ENCODE results near the gene APBA3.
"Not testable (repeated sequence)": the region's sequence is repeated elsewhere in the genome, so short reads cannot be mapped to it uniquely, and the experiment has no call there.

The APBA3 gene

GRCh38 chr19:3771000-3771905, 9.8 kb upstream of the APBA3 start:
- no peak for DNase-seq (ENCODE audit: low read depth)

GRCh38 chr19:3770136-3770999, 8.9 kb upstream of the APBA3 start:
- no peak for DNase-seq (ENCODE audit: low read depth)

GRCh38 chr19:3769494-3769893, 8.0 kb upstream of the APBA3 start:
- no peak for DNase-seq (ENCODE audit: low read depth)

- DNase-seq (ENCODE audit: low read depth): no peak
Observed at GRCh38 chr19:3768748-3769099, 7.2 kb upstream of the APBA3 start.

- no peak for DNase-seq (ENCODE audit: low read depth)
Observed at GRCh38 chr19:3768015-3768747, 6.7 kb upstream of the APBA3 start.

- no peak for DNase-seq (ENCODE audit: low read depth)
Observed at GRCh38 chr19:3767050-3767449, 5.6 kb upstream of the APBA3 start.

GRCh38 chr19:3766520-3766919, 5.0 kb upstream of the APBA3 start:
- no peak for DNase-seq (ENCODE audit: low read depth)

- DNase-seq (ENCODE audit: low read depth): not testable (repeated sequence)
Observed at GRCh38 chr19:3765757-3766156, 4.3 kb upstream of the APBA3 start.

- DNase-seq (ENCODE audit: low read depth): no peak
Observed at GRCh38 chr19:3765121-3765520, 3.6 kb upstream of the APBA3 start.

GRCh38 chr19:3762501-3763459, 1.3 kb upstream of the APBA3 start, which contains the start of gene MRPL54:
Gene MRPL54, plus strand, starts transcription at chr19:3762682. Its CDS starts 19 bp downstream, at chr19:3762701.
- peak; percentile 99 for DNase-seq (ENCODE audit: low read depth)

- DNase-seq (ENCODE audit: low read depth): no peak
Observed at GRCh38 chr19:3762130-3762473, 610 bp upstream of the APBA3 start.

- DNase-seq (ENCODE audit: low read depth): no peak
Observed at GRCh38 chr19:3760871-3761361, 576 bp downstream of the APBA3 start.

- no peak for DNase-seq (ENCODE audit: low read depth)
Observed at GRCh38 chr19:3759482-3760254, 1.8 kb downstream of the APBA3 start.

- DNase-seq (ENCODE audit: low read depth): not testable (repeated sequence)
Observed at GRCh38 chr19:3758297-3758696, 3.2 kb downstream of the APBA3 start.

- DNase-seq (ENCODE audit: low read depth): not testable (repeated sequence)
Observed at GRCh38 chr19:3757705-3758104, 3.8 kb downstream of the APBA3 start.

- no peak for DNase-seq (ENCODE audit: low read depth)
Observed at GRCh38 chr19:3753631-3754410, 7.7 kb downstream of the APBA3 start.

GRCh38 chr19:3752492-3752891, 9.0 kb downstream of the APBA3 start:
- no peak for DNase-seq (ENCODE audit: low read depth)

GRCh38 chr19:3751236-3751635, 10.3 kb downstream of the APBA3 start:
- DNase-seq (ENCODE audit: low read depth): no peak

GRCh38 chr19:3750211-3750610, 11.3 kb downstream of the APBA3 start:
- DNase-seq (ENCODE audit: low read depth): no peak

All from non-pigmented ciliary epithelial cell (primary cell).